Neural cell (in vitro differentiated cells): ENCODE measurements around the gene POMGNT2.

ENCODE experiments used
- EP300 ChIP-seq: fragments of 450-650 bp; conservative IDR thresholded peaks from 2 replicates; pipeline ENCODE4 v1.6.1; 2014; ENCODE audit warnings: antibody characterized with exemption, mild to moderate bottlenecking, moderate library complexity; ENCODE audit not compliant: poor library complexity, severe bottlenecking
- EZH2 ChIP-seq: fragments of 200-600, 300-800 bp; shearing (Covaris generic), sonication (generic); IDR thresholded peaks from 2 replicates; pipeline ENCODE4 v1.6.1; 2014; ENCODE audit warnings: antibody characterized with exemption, low read length, borderline replicate concordance, mild to moderate bottlenecking; ENCODE audit not compliant: insufficient read depth, poor library complexity, severe bottlenecking
- MXI1 ChIP-seq: fragments of 450-650 bp; conservative IDR thresholded peaks from 2 replicates; pipeline ENCODE4 v1.6.1; 2014; ENCODE audit warnings: antibody characterized with exemption, mild to moderate bottlenecking; ENCODE audit not compliant: poor library complexity, severe bottlenecking
- POLR2AphosphoS5 ChIP-seq: IDR thresholded peaks from 2 replicates; pipeline ENCODE4 v1.6.1; 2012
- RAD21 ChIP-seq: fragments of 450-650 bp; conservative IDR thresholded peaks from 2 replicates; pipeline ENCODE4 v1.6.1; 2014; ENCODE audit warnings: antibody characterized with exemption, mild to moderate bottlenecking, moderate library complexity
- REST ChIP-seq: IDR thresholded peaks from 2 replicates; pipeline ENCODE4 v1.6.1; 2012; ENCODE audit warnings: borderline replicate concordance
- SMC3 ChIP-seq: fragments of 450-650 bp; conservative IDR thresholded peaks from 2 replicates; pipeline ENCODE4 v1.6.1; 2014; ENCODE audit warnings: antibody characterized with exemption, mild to moderate bottlenecking, moderate library complexity; ENCODE audit not compliant: poor library complexity
- TF ChIP-seq, protein P1 (sequence below): fragments of 450-650 bp; IDR thresholded peaks from 2 replicates; pipeline ENCODE4 v1.5.1; 2014; ENCODE audit warnings: antibody characterized with exemption, mild to moderate bottlenecking, moderate library complexity; ENCODE audit not compliant: poor library complexity, severe bottlenecking

DNA sequence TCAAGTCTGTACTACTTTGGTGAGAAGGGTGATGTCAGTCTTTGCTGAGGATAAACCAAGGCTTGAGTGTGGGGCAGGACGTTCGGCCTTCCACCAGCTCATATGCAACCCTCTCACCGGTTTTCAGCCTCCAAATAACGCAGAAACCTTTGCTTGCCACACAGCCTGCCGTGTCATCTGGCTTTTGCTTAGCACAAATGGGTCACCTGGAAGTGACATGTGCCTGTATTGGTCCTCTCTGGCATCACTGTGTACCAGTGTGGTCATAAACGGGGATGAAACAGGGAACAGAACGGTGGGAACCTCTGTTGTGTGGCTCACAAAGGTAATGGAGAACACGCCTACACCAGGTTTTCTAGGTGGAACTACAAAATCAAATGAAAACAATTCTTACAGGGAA is 7.1 kb downstream of the POMGNT2 start:
- TF ChIP-seq, protein P1, sequence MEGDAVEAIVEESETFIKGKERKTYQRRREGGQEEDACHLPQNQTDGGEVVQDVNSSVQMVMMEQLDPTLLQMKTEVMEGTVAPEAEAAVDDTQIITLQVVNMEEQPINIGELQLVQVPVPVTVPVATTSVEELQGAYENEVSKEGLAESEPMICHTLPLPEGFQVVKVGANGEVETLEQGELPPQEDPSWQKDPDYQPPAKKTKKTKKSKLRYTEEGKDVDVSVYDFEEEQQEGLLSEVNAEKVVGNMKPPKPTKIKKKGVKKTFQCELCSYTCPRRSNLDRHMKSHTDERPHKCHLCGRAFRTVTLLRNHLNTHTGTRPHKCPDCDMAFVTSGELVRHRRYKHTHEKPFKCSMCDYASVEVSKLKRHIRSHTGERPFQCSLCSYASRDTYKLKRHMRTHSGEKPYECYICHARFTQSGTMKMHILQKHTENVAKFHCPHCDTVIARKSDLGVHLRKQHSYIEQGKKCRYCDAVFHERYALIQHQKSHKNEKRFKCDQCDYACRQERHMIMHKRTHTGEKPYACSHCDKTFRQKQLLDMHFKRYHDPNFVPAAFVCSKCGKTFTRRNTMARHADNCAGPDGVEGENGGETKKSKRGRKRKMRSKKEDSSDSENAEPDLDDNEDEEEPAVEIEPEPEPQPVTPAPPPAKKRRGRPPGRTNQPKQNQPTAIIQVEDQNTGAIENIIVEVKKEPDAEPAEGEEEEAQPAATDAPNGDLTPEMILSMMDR, result no peak
- TF ChIP-seq EP300, result no peak
- TF ChIP-seq POLR2AphosphoS5, result no peak
- TF ChIP-seq EZH2, result no peak
- no peak for TF ChIP-seq MXI1
- TF ChIP-seq RAD21, result no peak
- TF ChIP-seq SMC3, result no peak
- no peak for TF ChIP-seq REST
